ENCODE measurements around the gene NPAS2. TPM values are rescaled to one million over a fixed set of nuclear protein-coding genes. Genes with fewer than 3 reads are reported as not detected.
A peak's percentile ranks its signal among the peaks of the same experiment; 100 is the strongest.

NPAS2 gene
- total RNA-seq, 1 donor from 2014 or later: 39.4 TPM

DNA sequence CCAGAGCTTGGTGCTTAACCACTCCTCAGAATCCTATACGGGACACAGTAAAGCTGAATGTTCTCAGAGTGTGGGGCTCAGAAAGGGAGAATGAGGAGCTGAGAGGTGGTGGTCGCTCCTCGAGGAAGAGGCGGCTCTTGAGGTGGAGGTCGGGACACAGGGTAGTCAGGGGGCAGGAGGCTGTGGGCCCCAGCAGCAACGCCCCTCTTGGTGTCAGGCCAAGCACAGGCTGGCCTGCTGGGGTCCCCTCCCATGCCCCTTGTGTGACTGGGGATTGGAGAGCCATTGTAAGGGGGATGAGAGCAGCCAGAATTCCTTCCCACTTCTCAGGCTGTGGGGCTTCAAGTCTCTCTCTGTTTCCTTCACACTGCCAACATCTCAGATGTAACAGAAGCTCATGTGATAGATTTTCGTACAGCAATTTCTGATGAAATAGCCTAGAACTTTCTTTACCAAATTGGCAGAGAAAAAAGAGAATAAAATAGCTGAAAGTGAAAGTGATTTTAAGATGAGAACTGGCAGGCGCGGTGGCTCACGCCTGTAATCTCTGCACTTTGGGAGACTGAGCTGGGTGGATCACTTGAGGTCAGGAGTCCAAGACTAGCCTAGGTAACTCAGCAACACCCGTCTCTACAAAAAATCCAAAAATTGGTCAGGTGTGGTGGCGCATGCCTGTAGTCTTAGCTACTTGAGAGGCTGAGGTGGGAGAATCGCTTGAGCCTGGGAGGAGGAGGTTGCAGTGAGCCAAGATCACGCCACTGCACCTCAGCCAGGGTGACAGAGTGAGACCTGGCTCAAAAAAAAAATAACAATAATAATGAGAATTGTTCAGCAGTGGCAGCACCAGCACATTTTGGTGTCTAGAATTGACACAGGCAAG, 121.1 kb downstream of the NPAS2 start:
- H2AFZ ChIP-seq (replicated peaks): no peak overlapping the region
- H3K27me3 Mint-ChIP-seq (ENCODE audit: insufficient read depth, low read depth): peaks cover 11% of the 10 kb centered on the region
- peaks cover 4% of the 10 kb centered on the region for H3K4me1 Mint-ChIP-seq
- H4K20me1 ChIP-seq (ENCODE audit: low read depth): no peaks in the 10 kb centered on the region
- no peaks in the 10 kb centered on the region for H3K79me2 ChIP-seq (ENCODE audit: low read depth)
- no peaks in the 10 kb centered on the region for H3K36me3 Mint-ChIP-seq
- H3F3A ChIP-seq (ENCODE audit: low read depth): no peaks in the 10 kb centered on the region
- no peaks in the 10 kb centered on the region for H3K27me3 ChIP-seq
- no peak overlapping the region for H3K27ac Mint-ChIP-seq
- no peak overlapping the region for H3K9ac ChIP-seq
- TF ChIP-seq EZH2 (IDR thresholded peaks at IDR 0.05) (no peak), EZH2phosphoT487 (IDR thresholded peaks at IDR 0.05) (no peak)
- TF ChIP-seq, protein P1, sequence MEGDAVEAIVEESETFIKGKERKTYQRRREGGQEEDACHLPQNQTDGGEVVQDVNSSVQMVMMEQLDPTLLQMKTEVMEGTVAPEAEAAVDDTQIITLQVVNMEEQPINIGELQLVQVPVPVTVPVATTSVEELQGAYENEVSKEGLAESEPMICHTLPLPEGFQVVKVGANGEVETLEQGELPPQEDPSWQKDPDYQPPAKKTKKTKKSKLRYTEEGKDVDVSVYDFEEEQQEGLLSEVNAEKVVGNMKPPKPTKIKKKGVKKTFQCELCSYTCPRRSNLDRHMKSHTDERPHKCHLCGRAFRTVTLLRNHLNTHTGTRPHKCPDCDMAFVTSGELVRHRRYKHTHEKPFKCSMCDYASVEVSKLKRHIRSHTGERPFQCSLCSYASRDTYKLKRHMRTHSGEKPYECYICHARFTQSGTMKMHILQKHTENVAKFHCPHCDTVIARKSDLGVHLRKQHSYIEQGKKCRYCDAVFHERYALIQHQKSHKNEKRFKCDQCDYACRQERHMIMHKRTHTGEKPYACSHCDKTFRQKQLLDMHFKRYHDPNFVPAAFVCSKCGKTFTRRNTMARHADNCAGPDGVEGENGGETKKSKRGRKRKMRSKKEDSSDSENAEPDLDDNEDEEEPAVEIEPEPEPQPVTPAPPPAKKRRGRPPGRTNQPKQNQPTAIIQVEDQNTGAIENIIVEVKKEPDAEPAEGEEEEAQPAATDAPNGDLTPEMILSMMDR (IDR thresholded peaks at IDR 0.05): no peak
- no peak overlapping the region for H3K27ac ChIP-seq
- H3K36me3 ChIP-seq: no peaks in the 10 kb centered on the region
- H3K4me3 ChIP-seq: no peak overlapping the region
- DNase-seq (ENCODE audit: low spot score): no peak
- H3K4me3 Mint-ChIP-seq: no peak overlapping the region
- H3K4me2 ChIP-seq: no peak overlapping the region
- H3K9me3 ChIP-seq (ENCODE audit: low read depth): no peaks in the 10 kb centered on the region
- H3K4me1 ChIP-seq: no peaks in the 10 kb centered on the region
- no peaks in the 10 kb centered on the region for H3K9me3 Mint-ChIP-seq

GRCh38 chr2:100941646-100942240, 121.8 kb downstream of the NPAS2 start:
- Histone ChIP-seq H3K4me1 (no peaks in the 10 kb centered on the region), H3K4me2 (no peak overlapping the region), H3K27ac (no peak overlapping the region), H3K9ac (no peak overlapping the region), H3K36me3 (no peaks in the 10 kb centered on the region), H4K20me1 (ENCODE audit: low read depth) (no peaks in the 10 kb centered on the region), H3F3A (ENCODE audit: low read depth) (no peaks in the 10 kb centered on the region), H3K79me2 (ENCODE audit: low read depth) (no peaks in the 10 kb centered on the region), H3K27me3 (no peaks in the 10 kb centered on the region), H2AFZ (replicated peaks) (no peak overlapping the region), H3K4me3 (no peak overlapping the region), H3K9me3 (ENCODE audit: low read depth) (no peaks in the 10 kb centered on the region)
- H3K4me1 Mint-ChIP-seq: peaks cover 4% of the 10 kb centered on the region
- DNase-seq (ENCODE audit: low spot score): no peak
- peak overlapping the region; percentile 23 for H3K27ac Mint-ChIP-seq
- peaks cover 12% of the 10 kb centered on the region for H3K27me3 Mint-ChIP-seq (ENCODE audit: insufficient read depth, low read depth)
- TF ChIP-seq, protein P1 (IDR thresholded peaks at IDR 0.05): no peak
- TF ChIP-seq EZH2 (IDR thresholded peaks at IDR 0.05) (no peak), EZH2phosphoT487 (IDR thresholded peaks at IDR 0.05) (no peak)
- H3K36me3 Mint-ChIP-seq: no peaks in the 10 kb centered on the region
- H3K4me3 Mint-ChIP-seq: no peak overlapping the region
- H3K9me3 Mint-ChIP-seq: no peaks in the 10 kb centered on the region

DNA sequence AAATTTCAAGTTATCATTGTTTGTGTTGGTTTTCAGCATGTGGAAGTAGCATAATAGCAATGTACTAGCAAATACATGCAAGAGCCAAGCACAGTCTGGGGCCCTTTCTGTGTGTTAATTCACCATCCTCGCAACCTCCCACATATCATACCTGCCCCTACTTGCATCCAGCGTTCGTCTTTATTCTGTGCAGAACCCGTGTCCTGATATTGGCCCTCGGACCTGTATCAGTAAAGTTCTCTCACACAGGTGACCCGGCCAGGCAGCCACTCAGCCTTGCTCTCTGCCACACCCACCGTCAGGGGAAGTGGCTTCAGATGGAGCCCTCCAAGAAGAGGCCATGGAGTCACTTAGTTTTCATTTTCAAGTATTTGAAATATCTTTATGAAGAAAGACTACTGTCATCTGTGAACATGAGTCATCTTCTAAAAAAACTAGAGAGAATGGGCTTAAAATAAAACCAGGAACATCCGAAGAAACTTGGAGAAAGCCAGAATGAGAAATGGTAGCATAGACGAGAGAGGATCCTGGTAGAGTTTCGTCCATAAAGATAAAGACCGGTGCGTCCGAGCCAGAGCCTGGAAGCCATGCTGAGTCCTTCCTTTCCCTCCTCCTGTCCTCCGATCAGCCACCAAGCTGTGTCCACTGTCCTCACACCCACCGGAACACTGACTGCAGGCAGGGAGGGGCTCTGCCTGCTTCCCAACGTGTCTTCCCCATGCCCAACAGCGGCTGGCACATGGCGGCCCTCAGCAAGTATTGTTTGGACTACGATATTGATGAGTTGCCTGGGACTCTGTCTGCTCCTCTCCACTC, 124.9 kb downstream of the NPAS2 start:
- Mint-ChIP-seq H3K4me1 (peaks cover 14% of the 10 kb centered on the region), H3K27ac (peak overlapping the region; percentile 70)

More for the DNA sequence above, 124.9 kb downstream of the NPAS2 start:
- H3K27me3 Mint-ChIP-seq (ENCODE audit: insufficient read depth, low read depth): peaks cover 14% of the 10 kb centered on the region
- Histone ChIP-seq H3K27ac (no peak overlapping the region), H3K79me2 (ENCODE audit: low read depth) (no peaks in the 10 kb centered on the region), H3K27me3 (no peaks in the 10 kb centered on the region), H3K9me3 (ENCODE audit: low read depth) (no peaks in the 10 kb centered on the region), H2AFZ (replicated peaks) (no peak overlapping the region), H3K9ac (no peak overlapping the region), H3K36me3 (no peaks in the 10 kb centered on the region), H3K4me1 (peaks cover 7% of the 10 kb centered on the region), H3F3A (ENCODE audit: low read depth) (no peaks in the 10 kb centered on the region), H3K4me2 (no peak overlapping the region), H3K4me3 (no peak overlapping the region), H4K20me1 (ENCODE audit: low read depth) (no peaks in the 10 kb centered on the region)
- TF ChIP-seq EZH2phosphoT487 (IDR thresholded peaks at IDR 0.05) (no peak), EZH2 (IDR thresholded peaks at IDR 0.05) (no peak)
- H3K9me3 Mint-ChIP-seq: no peaks in the 10 kb centered on the region
- H3K4me3 Mint-ChIP-seq: no peak overlapping the region
- H3K36me3 Mint-ChIP-seq: no peaks in the 10 kb centered on the region
- DNase-seq (ENCODE audit: low spot score): no peak
